Right lobe of liver (tissue), 4 donors: ENCODE results near the gene MAP4K4.

Experiments
- POLR2A ChIP-seq: fragments of 450-650 bp; IDR thresholded peaks from one replicate; pipeline ENCODE4 v1.6.1; 2017; ENCODE audit warnings: antibody characterized with exemption, mild to moderate bottlenecking
- TF ChIP-seq, protein P1 (sequence below), 4 donors: fragments of 200-600 bp in 3 of 4; fragments of 450-650 bp in 1 of 4; IDR thresholded peaks; one replicate each; pipeline versions ENCODE4 v1.5.1 to v1.8.0; 2016 to 2022; ENCODE audit warnings: antibody characterized with exemption in 4 of 4, mild to moderate bottlenecking in 2 of 4
- donor health status: DM: no; HTN: no; CAD: no.
- donor health status: DM: no; HTN: no; CAD: no.
- donor health status: DM: no; HTN: yes; CAD: no.

DNA sequence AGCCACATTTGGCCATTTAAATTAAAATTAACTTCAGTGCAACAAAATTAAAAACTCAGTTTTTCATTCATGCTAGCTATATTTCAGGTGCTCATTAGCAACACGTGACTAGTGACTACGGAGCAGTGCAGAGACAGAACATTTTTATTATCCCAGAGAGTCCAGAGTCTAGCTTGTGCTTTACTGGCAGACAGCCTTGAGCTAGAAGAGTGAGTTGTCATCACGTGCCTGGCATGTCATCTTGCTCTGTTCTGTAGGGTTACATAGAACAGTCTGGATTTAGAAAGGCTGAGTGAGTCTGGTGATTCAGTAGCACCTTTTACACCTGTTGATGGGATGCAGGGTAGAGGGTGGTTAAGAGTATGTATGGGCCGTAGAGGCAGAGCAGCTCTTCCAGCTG is 157.4 kb downstream of the MAP4K4 start:
- no peak for TF ChIP-seq POLR2A
- TF ChIP-seq, protein P1, sequence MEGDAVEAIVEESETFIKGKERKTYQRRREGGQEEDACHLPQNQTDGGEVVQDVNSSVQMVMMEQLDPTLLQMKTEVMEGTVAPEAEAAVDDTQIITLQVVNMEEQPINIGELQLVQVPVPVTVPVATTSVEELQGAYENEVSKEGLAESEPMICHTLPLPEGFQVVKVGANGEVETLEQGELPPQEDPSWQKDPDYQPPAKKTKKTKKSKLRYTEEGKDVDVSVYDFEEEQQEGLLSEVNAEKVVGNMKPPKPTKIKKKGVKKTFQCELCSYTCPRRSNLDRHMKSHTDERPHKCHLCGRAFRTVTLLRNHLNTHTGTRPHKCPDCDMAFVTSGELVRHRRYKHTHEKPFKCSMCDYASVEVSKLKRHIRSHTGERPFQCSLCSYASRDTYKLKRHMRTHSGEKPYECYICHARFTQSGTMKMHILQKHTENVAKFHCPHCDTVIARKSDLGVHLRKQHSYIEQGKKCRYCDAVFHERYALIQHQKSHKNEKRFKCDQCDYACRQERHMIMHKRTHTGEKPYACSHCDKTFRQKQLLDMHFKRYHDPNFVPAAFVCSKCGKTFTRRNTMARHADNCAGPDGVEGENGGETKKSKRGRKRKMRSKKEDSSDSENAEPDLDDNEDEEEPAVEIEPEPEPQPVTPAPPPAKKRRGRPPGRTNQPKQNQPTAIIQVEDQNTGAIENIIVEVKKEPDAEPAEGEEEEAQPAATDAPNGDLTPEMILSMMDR (IDR thresholded peaks at IDR 0.05) = no peak
